Measurements from ENCODE around the gene CKAP4.

Gene CKAP4

GRCh38 chr12:106235770-106236169 lies 12.1 kb downstream of the CKAP4 start:
- H2BK12ac ChIP-seq (ENCODE audit: low read length): no peak overlapping the region
- H2BK5ac ChIP-seq (ENCODE audit: low read length): no peak overlapping the region
- no peak overlapping the region for H2BK120ac ChIP-seq (ENCODE audit: low read depth, low read length)
- H3K4me1 ChIP-seq (ENCODE audit: control insufficient read depth in 2 of 2, insufficient read depth in 1 of 2, low read depth in 1 of 2, low read length in 2 of 2): peaks cover 5 to 9% of the 10 kb centered on the region in 2 donors
- no peak overlapping the region for H2AFZ ChIP-seq (ENCODE audit: low read length)
- peaks cover 2 to 6% of the 10 kb centered on the region in 2 donors for H3K9me3 ChIP-seq (replicated peaks in 1 of 2; ENCODE audit: control insufficient read depth in 2 of 2, insufficient read depth in 1 of 2, low read depth in 1 of 2, low read length in 2 of 2)
- peaks cover 21 to 45% of the 10 kb centered on the region in 2 donors for H3K36me3 ChIP-seq (replicated peaks in 1 of 2; ENCODE audit: control insufficient read depth in 2 of 2, insufficient read depth in 2 of 2, low read length in 2 of 2)
- H3K4me2 ChIP-seq (ENCODE audit: insufficient read depth, low read length, poor library complexity, severe bottlenecking): no peak overlapping the region
- no peak overlapping the region for H3K14ac ChIP-seq (ENCODE audit: low read length)
- H3K27me3 ChIP-seq (ENCODE audit: control insufficient read depth in 3 of 3, insufficient read depth in 3 of 3, low read depth in 1 of 3, low read length in 3 of 3): no peaks in the 10 kb centered on the region
- no peaks in the 10 kb centered on the region for H3K79me1 ChIP-seq (ENCODE audit: low read depth, low read length)
- H3K4me3 ChIP-seq (ENCODE audit: low read length in 2 of 2): no peak overlapping the region
- no peak overlapping the region for H3K4ac ChIP-seq (ENCODE audit: low read length)
- no peak overlapping the region for H3K23ac ChIP-seq (ENCODE audit: low read depth, low read length, poor library complexity)
- no peak overlapping the region for H2AK5ac ChIP-seq (ENCODE audit: low read depth, low read length)
- H4K8ac ChIP-seq (ENCODE audit: low read depth, low read length): no peak overlapping the region
- no peak overlapping the region for H3K18ac ChIP-seq (ENCODE audit: low read length)
- WGBS, 2 donors (ENCODE audit: extremely low coverage in 2 of 2, insufficient read length in 2 of 2, insufficient replicate concordance in 1 of 2): no CpG with 5 or more reads among the region's 1 CpG
- no peak overlapping the region for H2BK15ac ChIP-seq (ENCODE audit: low read length)
- no peak overlapping the region for H3K9ac ChIP-seq (ENCODE audit: low read depth, low read length, poor library complexity)
- H3K27ac ChIP-seq (replicated peaks; ENCODE audit: low read length): no peak overlapping the region
- H4K91ac ChIP-seq (ENCODE audit: low read depth, low read length, poor library complexity): no peak overlapping the region
- no peak for DNase-seq (ENCODE audit: low spot score)

GRCh38 chr12:106234449-106234848 lies 13.4 kb downstream of the CKAP4 start:
- H3K4ac ChIP-seq (ENCODE audit: low read length): no peak overlapping the region
- no peak overlapping the region for H2BK12ac ChIP-seq (ENCODE audit: low read length)
- H3K23ac ChIP-seq (ENCODE audit: low read depth, low read length, poor library complexity): no peak overlapping the region
- H2BK120ac ChIP-seq (ENCODE audit: low read depth, low read length): no peak overlapping the region
- peaks cover 5 to 9% of the 10 kb centered on the region in 2 donors for H3K4me1 ChIP-seq (ENCODE audit: control insufficient read depth in 2 of 2, insufficient read depth in 1 of 2, low read depth in 1 of 2, low read length in 2 of 2)
- H3K9me3 ChIP-seq (replicated peaks in 1 of 2; ENCODE audit: control insufficient read depth in 2 of 2, insufficient read depth in 1 of 2, low read depth in 1 of 2, low read length in 2 of 2): peaks cover 0 to 2% of the 10 kb centered on the region in 2 donors
- H4K8ac ChIP-seq (ENCODE audit: low read depth, low read length): no peak overlapping the region
- no peak overlapping the region for H3K18ac ChIP-seq (ENCODE audit: low read length)
- no peak overlapping the region for H3K4me3 ChIP-seq (ENCODE audit: low read length in 2 of 2)
- H3K9ac ChIP-seq (ENCODE audit: low read depth, low read length, poor library complexity): no peak overlapping the region
- H3K79me1 ChIP-seq (ENCODE audit: low read depth, low read length): no peaks in the 10 kb centered on the region
- no CpG with 5 or more reads among the region's 3 CpGs for WGBS, 2 donors (ENCODE audit: extremely low coverage in 2 of 2, insufficient read length in 2 of 2, insufficient replicate concordance in 1 of 2)
- peaks cover 11 to 31% of the 10 kb centered on the region in 2 donors for H3K36me3 ChIP-seq (replicated peaks in 1 of 2; ENCODE audit: control insufficient read depth in 2 of 2, insufficient read depth in 2 of 2, low read length in 2 of 2)
- no peak overlapping the region for H2BK15ac ChIP-seq (ENCODE audit: low read length)
- H4K91ac ChIP-seq (ENCODE audit: low read depth, low read length, poor library complexity): no peak overlapping the region
- DNase-seq (ENCODE audit: low spot score): no peak
- no peak overlapping the region for H2AFZ ChIP-seq (ENCODE audit: low read length)
- no peaks in the 10 kb centered on the region for H3K27me3 ChIP-seq (ENCODE audit: control insufficient read depth in 3 of 3, insufficient read depth in 3 of 3, low read depth in 1 of 3, low read length in 3 of 3)
- H3K4me2 ChIP-seq (ENCODE audit: insufficient read depth, low read length, poor library complexity, severe bottlenecking): no peak overlapping the region
- no peak overlapping the region for H3K27ac ChIP-seq (replicated peaks; ENCODE audit: low read length)
- no peak overlapping the region for H3K14ac ChIP-seq (ENCODE audit: low read length)
- no peak overlapping the region for H2AK5ac ChIP-seq (ENCODE audit: low read depth, low read length)
- no peak overlapping the region for H2BK5ac ChIP-seq (ENCODE audit: low read length)

GRCh38 chr12:106233011-106233410 lies 14.8 kb downstream of the CKAP4 start:
- no peak for DNase-seq (ENCODE audit: low spot score)
- Histone ChIP-seq H2AK5ac (ENCODE audit: low read depth, low read length) (peak overlapping the region; percentile 40), H3K14ac (ENCODE audit: low read length) (no peak overlapping the region), H3K9ac (ENCODE audit: low read depth, low read length, poor library complexity) (peak overlapping the region; percentile 14), H2BK12ac (ENCODE audit: low read length) (no peak overlapping the region), H3K4ac (ENCODE audit: low read length) (no peak overlapping the region), H3K4me1 (ENCODE audit: control insufficient read depth in 2 of 2, insufficient read depth in 1 of 2, low read depth in 1 of 2, low read length in 2 of 2) (peaks cover 0 to 2% of the 10 kb centered on the region in 2 donors), H3K27ac (replicated peaks; ENCODE audit: low read length) (no peak overlapping the region), H2BK5ac (ENCODE audit: low read length) (no peak overlapping the region), H3K79me1 (ENCODE audit: low read depth, low read length) (no peaks in the 10 kb centered on the region), H2AFZ (ENCODE audit: low read length) (no peak overlapping the region), H3K36me3 (replicated peaks in 1 of 2; ENCODE audit: control insufficient read depth in 2 of 2, insufficient read depth in 2 of 2, low read length in 2 of 2) (peaks cover 4 to 17% of the 10 kb centered on the region in 2 donors), H3K23ac (ENCODE audit: low read depth, low read length, poor library complexity) (no peak overlapping the region), H4K8ac (ENCODE audit: low read depth, low read length) (no peak overlapping the region), H3K4me2 (ENCODE audit: insufficient read depth, low read length, poor library complexity, severe bottlenecking) (no peak overlapping the region), H4K91ac (ENCODE audit: low read depth, low read length, poor library complexity) (no peak overlapping the region), H2BK120ac (ENCODE audit: low read depth, low read length) (no peak overlapping the region), H3K18ac (ENCODE audit: low read length) (no peak overlapping the region), H3K9me3 (replicated peaks in 1 of 2; ENCODE audit: control insufficient read depth in 2 of 2, insufficient read depth in 1 of 2, low read depth in 1 of 2, low read length in 2 of 2) (peaks cover 0 to 2% of the 10 kb centered on the region in 2 donors), H3K4me3 (ENCODE audit: low read length in 2 of 2) (no peak overlapping the region), H2BK15ac (ENCODE audit: low read length) (no peak overlapping the region), H3K27me3 (ENCODE audit: control insufficient read depth in 3 of 3, insufficient read depth in 3 of 3, low read depth in 1 of 3, low read length in 3 of 3) (no peaks in the 10 kb centered on the region)
- WGBS, 2 donors (ENCODE audit: extremely low coverage in 2 of 2, insufficient read length in 2 of 2, insufficient replicate concordance in 1 of 2): no CpG with 5 or more reads among the region's 26 CpGs

GRCh38 chr12:106229036-106229591 lies 18.7 kb downstream of the CKAP4 start:
- H2BK12ac ChIP-seq (ENCODE audit: low read length): no peak overlapping the region
- no peak overlapping the region for H2BK15ac ChIP-seq (ENCODE audit: low read length)
- H3K9me3 ChIP-seq (replicated peaks in 1 of 2; ENCODE audit: control insufficient read depth in 2 of 2, insufficient read depth in 1 of 2, low read depth in 1 of 2, low read length in 2 of 2): no peaks in the 10 kb centered on the region
- no peak overlapping the region for H3K18ac ChIP-seq (ENCODE audit: low read length)
- H3K36me3 ChIP-seq (replicated peaks in 1 of 2; ENCODE audit: control insufficient read depth in 2 of 2, insufficient read depth in 2 of 2, low read length in 2 of 2): no peaks in the 10 kb centered on the region
- H3K9ac ChIP-seq (ENCODE audit: low read depth, low read length, poor library complexity): no peak overlapping the region
- H3K4ac ChIP-seq (ENCODE audit: low read length): no peak overlapping the region
- H3K27me3 ChIP-seq (ENCODE audit: control insufficient read depth in 3 of 3, insufficient read depth in 3 of 3, low read depth in 1 of 3, low read length in 3 of 3): no peaks in the 10 kb centered on the region
- no peak overlapping the region for H2BK120ac ChIP-seq (ENCODE audit: low read depth, low read length)
- no peak overlapping the region for H3K14ac ChIP-seq (ENCODE audit: low read length)
- H3K4me2 ChIP-seq (ENCODE audit: insufficient read depth, low read length, poor library complexity, severe bottlenecking): no peak overlapping the region
- peaks cover 0 to 1% of the 10 kb centered on the region in 2 donors for H3K4me1 ChIP-seq (ENCODE audit: control insufficient read depth in 2 of 2, insufficient read depth in 1 of 2, low read depth in 1 of 2, low read length in 2 of 2)
- no peak overlapping the region for H3K23ac ChIP-seq (ENCODE audit: low read depth, low read length, poor library complexity)
- no peak overlapping the region for H3K27ac ChIP-seq (replicated peaks; ENCODE audit: low read length)
- no peak overlapping the region for H4K8ac ChIP-seq (ENCODE audit: low read depth, low read length)
- no peaks in the 10 kb centered on the region for H3K79me1 ChIP-seq (ENCODE audit: low read depth, low read length)
- DNase-seq (ENCODE audit: low spot score): no peak
- H2AK5ac ChIP-seq (ENCODE audit: low read depth, low read length): no peak overlapping the region
- no peak overlapping the region for H2BK5ac ChIP-seq (ENCODE audit: low read length)
- no peak overlapping the region for H3K4me3 ChIP-seq (ENCODE audit: low read length in 2 of 2)
- no peak overlapping the region for H2AFZ ChIP-seq (ENCODE audit: low read length)
- H4K91ac ChIP-seq (ENCODE audit: low read depth, low read length, poor library complexity): no peak overlapping the region
- WGBS, 2 donors (ENCODE audit: extremely low coverage in 2 of 2, insufficient read length in 2 of 2, insufficient replicate concordance in 1 of 2): no CpG with 5 or more reads among the region's 12 CpGs
